NCI-H460 (cell line): ENCODE measurements around the gene GSDMA. TPM values are rescaled to one million over a fixed set of nuclear protein-coding genes. Genes with fewer than 3 reads are reported as not detected.

Experiments
- DNase-seq: peaks from one replicate; pipeline ENCODE4 v3.0.0-alpha.2; 2016; ENCODE audit warnings: low read depth; ENCODE audit errors: extremely low read depth
- polyA plus RNA-seq: library from polyadenylated mRNA; depleted of rRNA; stranded (reverse); fragments of >200 nt; gene quantifications from 2 replicates; pipeline ENCODE4 v1.2.3, GENCODE V29; 2014; cell fraction: nucleus; rRNA removed
- total RNA-seq: library from RNA; depleted of rRNA; stranded (reverse); fragments of >200 nt; shearing (Covaris generic); gene quantifications from 2 replicates; pipeline ENCODE4 v1.2.3, GENCODE V29; 2014; rRNA removed

Gene GSDMA, protein sequence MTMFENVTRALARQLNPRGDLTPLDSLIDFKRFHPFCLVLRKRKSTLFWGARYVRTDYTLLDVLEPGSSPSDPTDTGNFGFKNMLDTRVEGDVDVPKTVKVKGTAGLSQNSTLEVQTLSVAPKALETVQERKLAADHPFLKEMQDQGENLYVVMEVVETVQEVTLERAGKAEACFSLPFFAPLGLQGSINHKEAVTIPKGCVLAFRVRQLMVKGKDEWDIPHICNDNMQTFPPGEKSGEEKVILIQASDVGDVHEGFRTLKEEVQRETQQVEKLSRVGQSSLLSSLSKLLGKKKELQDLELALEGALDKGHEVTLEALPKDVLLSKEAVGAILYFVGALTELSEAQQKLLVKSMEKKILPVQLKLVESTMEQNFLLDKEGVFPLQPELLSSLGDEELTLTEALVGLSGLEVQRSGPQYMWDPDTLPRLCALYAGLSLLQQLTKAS
- not detected in 2 replicates for total RNA-seq
- not detected in 2 replicates for polyA plus RNA-seq

DNA sequence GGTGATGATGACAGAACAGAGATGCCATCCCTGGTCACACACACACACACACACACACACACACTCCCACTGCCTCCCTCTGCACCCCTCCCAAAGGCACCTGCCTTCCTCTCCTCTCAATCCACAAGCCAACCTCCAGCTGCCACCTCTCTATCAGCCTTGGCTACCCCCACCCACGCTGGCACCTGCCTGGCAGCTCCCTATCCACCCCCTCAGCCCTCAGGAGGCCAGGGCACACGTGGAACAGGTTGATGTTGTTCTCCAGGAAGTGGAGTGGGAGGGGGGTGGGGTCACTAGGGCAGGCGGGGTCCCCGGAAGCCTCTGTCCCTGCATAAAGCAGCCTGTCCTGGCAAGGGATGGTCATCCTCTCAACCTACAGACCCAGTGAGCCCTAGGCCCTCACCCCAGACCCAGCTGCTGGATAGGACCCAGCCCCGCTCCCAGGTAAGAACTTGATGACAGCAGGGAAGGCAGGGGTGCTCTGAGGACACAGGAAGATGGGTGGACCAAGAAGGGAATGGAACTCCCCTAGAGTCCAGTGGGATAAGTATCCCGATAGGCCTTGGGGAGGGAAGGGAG lies at the start of gene GSDMA:
GSDMA (plus strand) TSS at position 363 of the 579 bp plus-strand sequence. CDS start 2,684 bp downstream, outside the sequence.
- no peak for DNase-seq

DNA sequence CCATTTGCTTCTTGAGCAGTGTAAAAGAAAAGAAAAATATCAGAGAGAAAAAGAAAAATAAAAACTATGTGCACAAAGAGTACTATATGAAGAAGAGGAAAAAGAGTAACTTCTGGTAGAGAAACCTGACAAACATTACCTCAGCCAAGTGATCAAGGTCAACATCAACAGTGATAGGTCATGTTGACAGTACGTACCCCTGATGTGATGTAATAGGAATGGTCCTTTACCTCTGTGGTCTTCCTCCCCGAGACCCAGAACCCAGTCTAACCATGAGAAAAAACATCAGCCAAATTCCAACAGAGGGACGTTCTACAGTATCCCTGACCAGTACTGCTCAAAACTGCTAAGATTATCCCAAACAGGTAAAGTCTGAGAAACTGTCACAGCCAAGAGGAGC lies 48.8 kb upstream of the GSDMA start:
- DNase-seq = no peak

DNA sequence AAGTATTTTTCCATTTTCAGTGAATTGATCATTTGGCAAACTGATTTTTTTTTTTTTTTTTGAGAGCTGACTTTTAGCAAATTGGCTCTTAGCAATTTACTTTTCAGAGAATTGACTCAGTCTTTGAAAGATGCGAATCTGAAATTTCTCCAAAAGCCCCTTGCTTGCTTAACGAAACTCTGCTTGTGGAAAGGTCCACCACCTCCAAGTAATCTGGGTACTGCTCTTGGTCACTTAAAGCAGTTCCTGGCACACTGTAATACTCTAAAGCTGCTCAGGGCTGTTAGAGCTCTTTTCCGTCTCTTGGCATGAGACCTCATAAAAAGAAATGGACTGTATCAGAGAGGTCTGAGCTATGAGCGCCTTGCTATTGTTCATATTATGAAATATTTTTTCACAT lies 47.2 kb upstream of the GSDMA start:
- DNase-seq = no peak

DNA sequence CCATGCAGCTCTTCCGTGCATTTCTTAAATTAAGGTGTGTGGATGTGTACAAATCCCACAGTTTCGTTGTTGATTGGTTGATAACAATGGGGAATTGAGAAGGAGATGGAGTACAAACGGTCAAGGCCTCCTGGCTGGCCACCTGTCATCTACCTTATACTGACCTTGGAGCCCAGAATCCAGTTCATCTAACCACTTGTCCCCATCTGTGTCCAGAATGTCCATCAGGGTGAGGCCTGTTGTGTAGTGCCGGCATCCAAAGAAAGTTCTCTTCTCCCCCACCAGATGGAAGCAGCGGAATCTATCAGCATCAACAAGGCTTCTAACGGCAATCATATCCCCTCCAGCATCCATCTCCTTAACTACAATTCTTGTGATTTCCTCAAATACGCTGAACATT lies 45.9 kb upstream of the GSDMA start:
- no peak for DNase-seq

DNA sequence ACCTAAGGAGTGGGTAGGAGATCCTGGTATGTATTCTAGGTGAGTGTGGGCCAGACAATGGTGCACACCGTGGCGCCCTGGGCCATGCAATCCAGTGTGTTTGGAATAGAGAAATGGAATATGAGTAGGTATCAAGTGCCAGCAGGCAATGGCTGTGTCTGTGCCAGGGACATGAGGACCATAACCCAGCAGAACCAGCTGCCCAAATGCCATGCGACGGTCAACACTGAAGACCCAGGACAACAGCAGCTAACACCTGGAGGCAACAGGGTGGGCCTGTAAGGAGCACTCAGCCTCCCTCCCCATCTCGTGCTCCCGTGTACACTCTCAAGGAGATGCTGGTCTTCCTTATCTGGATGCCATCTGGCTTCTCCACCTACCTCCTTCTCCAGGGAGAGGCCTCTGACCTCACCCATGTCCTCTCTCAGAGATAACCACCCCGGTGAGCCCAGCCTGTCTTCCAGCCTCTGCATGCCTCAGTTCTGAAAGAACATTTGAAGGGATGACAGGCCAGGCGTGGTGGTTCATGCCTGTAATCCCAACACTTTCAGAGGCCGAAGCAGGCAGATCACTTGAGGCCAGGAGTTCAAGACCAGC lies 43.6 kb upstream of the GSDMA start:
- no peak for DNase-seq

DNA sequence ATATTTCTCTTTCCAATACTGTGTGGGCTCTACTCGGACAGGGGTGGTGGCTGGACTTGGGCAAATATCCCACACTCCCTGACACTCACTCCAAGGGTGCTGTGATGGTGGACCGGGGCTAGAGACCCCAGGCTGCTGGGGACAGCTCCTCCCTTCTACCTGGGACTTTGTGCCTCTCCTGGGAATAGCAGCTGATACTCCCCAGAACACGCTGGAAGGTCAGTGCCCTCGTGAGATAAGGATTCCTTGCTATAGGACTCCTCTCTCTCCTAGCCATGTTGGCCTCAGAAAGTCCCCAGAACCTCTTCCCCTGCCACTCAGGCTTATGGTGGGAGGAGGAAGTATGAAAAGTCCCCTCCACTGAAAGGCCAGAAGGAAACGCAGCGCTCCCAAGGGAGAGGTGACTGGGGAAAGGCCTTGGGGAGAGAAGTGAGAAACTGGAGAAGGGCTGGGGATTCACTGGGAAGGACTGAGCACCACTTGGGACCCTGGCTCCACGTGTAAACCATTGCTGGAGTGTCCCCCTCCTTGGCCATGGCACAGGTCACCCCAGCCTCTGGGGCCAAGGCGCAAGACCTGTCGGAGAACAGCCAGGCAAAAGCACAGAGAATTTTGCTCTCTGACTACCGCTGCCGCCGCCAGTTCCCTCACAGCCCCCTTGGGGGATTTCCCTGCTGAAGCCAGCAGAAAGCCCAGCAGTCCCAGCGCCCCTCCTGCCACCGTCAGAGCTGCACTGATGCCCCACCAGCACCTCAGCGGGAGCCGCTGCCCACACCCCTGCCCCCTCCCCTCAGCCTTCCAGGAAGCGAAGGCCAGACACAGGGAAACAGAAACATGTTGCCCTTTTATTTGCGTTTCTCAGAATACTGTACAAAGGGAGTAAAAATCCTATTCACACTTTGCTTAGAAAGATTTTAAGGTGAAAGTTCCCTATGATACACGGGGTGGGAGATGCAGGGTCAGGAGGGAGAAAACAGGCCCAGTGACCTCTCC lies 42.3 kb upstream of the GSDMA start:
- no peak for DNase-seq

DNA sequence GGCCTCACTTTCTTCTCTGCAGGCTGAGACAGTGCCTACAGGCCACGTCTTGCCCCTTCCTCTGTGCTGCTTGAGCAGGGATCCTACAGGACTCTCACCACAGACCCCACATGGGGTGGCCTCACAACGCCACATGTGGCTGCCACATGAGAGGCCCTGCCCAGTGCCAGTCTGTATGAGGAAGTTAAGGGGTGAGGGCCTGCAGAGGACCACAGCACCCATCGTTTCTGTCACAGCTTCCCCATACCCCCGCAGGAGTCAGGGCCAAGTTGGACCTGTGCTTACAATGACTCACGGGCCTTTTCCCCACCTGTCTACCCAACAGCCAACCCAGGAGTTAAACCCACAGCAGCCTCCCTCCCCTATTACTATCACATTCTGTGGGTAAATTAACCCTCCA lies 41.5 kb upstream of the GSDMA start:
- DNase-seq = no peak

DNA sequence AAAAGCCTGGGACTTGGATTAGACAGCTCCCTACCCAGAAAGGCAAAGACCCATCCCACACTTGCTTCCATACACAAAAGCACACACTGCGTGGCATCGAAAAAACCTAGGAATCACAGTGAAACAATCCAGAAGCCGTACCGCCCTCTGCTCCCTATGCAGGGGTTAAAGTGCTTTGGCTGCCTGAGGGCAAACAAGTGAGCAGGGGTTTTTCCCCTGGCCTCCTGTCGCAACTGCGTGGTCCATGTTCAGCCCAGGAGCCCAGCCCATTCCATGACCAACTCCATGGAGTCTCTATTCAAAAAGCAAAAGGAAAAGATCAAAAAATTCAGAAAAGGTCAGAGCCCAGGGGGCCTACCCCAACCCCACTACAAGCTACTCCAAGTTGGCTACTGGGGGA lies 40.8 kb upstream of the GSDMA start:
- no peak for DNase-seq

DNA sequence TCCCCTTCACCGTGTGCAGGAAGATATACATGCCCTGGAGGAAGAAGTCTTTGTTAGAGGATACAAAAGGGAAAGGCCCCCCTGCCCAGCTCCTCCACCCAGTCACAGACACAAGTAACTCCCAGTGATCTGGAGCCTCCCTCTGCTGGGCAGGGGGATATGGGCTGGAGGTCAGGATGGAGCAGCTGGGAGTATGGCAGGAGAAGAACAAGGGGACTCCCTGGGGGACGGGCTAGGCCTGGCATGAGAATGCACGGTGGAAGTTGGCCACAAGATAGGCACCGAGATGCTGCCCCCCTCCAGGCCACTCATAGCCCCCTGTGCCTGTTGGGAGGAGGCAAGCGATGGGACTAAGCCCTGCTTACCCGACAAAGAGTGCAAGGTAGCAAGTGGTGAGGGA lies 39.6 kb upstream of the GSDMA start:
- DNase-seq = no peak

DNA sequence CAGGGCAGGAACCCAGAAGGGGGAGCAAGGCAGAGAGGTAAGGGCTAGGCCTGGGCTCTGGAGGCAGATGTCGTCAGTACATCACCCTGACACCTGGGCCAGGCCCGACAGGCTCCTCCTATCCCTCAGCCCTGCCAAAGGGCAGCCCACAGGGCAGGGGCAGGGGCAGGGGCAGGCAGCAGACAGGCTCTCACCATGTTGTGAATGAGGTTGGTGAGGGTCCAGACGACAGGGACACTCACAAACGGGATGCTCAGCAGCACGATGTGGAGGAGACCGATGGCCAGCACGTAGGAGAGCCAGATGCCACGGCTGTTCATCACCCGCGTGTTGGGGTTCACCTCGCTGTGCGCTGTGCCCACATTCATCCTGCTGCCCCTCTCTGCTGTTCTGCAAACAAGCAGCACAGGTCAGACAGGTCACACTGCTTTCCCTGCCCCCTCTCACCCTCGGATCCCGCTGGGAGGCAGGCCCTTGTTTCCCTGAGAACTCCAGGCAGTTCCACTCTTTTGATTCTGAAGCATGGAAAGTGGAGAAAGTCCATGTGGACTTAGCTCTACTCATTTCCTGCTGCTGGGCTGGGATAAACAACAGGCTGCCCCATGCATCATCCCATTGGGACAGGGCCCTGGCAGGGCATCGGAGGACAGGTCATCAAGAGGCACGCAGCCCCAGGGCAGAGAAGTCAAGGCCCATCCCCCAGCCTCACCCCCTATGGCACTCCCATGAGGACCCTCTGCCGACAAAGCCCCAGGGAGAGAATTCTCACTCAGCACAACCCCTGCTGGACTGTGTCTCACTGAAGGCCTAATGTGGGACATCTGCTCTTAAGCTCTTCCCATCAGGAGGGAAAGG lies 38.7 kb upstream of the GSDMA start:
- DNase-seq = no peak

DNA sequence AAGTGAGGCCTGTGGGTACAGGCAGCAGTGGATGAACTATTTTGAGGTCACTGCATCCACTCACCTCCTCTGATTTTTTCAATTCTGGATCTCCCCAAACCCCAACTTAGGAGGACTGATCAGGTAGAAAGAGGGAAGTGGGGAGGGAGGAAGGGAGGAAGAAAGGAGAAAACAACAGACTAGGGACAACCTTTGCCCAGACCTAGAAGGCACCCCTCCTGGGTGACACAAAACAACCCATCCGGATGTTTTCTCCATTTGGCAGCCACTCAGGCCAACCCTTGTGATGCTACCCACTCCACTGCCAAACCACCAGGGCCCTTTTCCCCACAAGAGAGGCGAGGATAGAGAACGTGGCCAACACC lies 38.1 kb upstream of the GSDMA start:
- DNase-seq = no peak

DNA sequence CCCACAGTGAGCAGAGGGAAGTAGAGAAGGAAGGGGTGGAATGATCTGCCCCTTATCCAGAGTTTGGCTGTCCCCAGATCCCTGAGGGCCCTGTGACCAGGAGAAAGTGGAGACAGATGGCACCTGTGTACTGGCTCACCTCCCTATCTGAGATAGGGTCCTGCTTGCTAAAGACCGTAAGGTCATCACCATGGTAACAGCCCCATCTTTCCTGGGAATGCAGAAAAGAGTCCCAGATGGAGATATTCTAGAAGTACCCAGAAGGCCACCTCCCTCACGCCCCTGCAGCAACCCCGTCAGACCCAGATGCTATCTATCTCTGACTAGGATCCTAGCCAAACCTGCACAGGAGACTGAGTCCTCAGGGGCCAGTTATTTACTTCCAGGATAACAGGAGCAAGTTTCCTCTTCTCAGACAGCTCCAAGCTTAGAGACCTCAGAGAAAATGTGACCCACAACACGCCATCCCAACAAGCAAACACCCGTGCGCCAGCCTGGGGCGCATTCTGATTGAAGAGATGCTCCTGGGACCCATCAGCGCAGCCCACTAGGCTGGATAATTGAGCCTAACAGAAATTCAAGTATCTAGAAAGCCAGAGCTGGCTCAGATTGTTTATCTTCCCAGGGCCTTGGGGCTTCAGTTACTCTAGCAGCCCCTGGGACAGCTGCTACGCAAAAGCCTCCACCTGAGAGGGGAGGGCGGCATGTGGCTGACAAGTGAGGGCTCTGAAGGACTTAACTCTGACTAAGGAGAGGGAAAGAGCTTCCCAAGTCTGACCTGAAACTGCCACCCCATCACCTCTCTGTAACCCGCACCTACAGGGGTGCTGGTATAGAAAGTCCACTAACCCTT lies 37.3 kb upstream of the GSDMA start:
- DNase-seq = no peak

DNA sequence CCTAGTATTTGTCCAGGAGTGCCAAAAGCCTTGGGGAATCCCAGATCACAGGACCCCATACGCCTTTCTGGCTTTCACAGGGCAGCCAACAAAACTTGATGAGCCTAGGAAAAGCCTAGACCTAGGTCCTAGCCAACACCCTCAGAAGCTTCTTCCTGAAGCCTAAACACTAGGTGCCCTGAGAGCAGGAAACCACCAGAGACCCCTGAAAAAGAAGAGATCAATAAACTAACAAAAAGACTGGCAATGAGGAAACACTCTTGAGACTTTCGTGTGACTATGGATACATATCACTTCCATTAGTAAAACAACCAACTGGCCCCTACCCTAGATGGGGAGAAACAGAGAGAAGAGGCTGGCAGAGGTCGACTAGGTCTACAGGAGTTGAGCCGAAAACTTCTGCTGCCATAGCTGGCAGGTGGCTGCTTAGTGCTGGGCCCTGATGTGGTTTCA lies 36.6 kb upstream of the GSDMA start:
- DNase-seq = no peak

DNA sequence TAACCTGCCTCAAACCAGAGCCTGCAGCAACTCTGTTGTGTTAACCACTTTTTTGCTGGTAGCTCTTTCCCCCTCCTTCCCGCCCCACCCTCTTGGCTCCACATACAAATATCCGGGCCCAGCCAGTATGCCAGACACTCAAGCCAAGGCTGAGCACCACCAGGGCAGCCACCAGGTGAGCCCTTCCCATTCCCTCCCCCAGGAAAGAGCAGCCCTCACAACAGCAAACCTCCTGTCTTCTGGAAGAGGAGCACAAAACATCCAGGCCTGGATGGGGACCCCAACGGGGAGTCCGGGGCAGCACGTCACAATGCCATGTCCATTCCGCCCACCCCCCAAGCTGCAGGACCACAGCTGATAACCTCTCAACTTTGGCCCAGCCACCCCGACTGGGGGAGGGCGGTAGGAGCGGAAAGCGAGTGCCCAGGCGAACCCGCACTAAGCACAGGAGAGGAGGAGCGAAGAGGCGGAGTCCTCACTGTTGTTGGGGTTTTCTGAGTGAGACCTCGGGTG lies 36.2 kb upstream of the GSDMA start:
- DNase-seq = no peak

DNA sequence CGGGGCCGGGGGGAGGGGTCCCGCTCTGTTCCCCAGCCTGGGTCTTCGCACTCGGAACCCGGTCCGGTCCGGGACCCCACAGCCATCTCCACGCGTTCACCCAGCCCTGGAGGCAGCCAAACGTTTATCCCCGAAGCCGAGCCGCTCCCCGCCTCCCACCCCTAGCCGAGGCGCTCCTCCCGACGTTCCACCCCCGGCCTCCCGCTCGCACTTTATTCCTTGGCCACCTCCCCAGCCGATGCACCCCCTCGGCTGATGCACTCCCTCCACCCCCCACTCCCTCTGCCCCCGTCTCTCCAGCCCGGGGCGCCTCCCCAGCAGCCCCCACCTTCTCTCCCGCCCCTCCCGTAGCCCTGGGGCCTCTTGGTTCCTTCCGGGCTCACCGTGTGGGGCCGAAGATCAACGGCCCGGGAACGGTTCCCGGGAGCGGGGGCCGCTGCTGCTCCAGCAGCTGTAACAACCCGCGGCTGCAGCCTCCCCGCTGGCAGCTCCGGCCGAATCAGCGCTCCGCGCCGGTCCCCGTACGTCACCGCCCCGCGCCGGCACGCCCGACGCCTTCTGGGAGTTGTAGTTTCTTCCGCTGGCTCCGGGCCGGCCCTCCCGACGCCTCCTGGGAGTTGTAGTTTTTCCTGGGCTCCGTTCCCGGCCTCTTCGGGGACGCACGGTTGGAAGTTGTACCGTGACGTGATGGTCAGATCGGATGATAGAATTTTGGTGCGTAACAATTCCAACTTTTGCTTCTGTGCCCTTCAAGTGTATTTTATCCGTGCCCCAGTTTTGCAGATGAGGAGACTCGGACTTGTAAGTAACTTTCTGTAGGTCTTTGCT lies 35.5 kb upstream of the GSDMA start, which contains the start of the genes LRRC3C and ORMDL3:
LRRC3C (plus strand) TSS at position 632 of the 828 bp plus-strand sequence. CDS start 13,792 bp downstream, outside the sequence.
ORMDL3 (minus strand) TSS at position 501 of the 828 bp plus-strand sequence. CDS start 3,398 bp downstream, outside the sequence.
- peak; percentile 88 for DNase-seq

DNA sequence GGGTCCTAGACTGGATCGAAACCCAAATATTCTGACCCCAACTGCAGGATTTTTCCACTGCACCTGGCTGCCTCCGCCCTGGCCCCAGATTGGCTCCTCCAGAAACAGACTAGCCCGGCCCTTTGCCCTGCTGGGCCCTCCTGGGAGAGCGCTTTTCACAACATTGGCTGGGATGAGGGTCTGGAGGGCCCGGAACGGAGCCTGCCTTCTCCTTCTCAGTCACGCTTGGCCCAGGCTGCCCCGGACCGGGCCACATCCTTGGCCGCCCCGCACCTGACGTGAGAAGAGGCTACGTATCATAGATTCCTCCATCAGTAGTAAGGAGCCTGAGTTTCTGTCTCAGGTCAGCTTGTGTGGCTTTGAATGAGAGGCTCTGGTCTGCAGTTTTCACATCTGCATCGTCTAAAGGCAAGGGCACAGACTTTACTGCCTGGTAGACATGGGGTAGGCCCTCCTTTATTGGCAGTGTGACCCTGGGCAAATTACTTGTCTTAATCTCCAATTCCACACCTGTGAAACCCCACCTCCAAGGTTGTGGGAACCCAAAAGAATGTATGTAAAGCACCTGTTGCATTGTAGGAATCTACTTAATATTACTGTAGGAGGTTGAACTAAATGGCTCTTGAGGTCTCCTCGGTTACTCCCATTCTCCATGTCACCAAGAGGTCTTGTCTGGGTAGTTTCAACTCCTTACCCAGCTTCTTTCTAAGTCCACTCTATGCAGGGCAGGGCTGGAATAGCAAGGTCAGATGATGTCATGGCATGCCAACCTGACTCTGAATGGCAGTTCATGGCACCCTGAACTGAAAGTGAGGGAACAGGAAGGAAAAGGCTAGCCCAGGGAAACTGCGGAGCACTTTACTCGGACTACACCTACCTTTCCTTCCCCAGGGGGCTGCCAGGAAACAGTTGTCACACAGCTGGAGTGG lies 34.6 kb upstream of the GSDMA start:
- DNase-seq = no peak
